Astrocyte of the spinal cord (primary cell): ENCODE results near the gene GTPBP6.

Experiments used
- DNase-seq: peaks from one replicate; pipeline ENCODE4 v3.0.0; 2011; ENCODE audit warnings: low read depth, low spot score
- H3K4me3 ChIP-seq: 2 replicates; pipeline ENCODE4 v1.5.1; 2011; ENCODE audit warnings: low read depth, mild to moderate bottlenecking, low read length, moderate library complexity
- in situ Hi-C: cut with HindIII; loops from 2 replicates; pipeline ENCODE4 v1.10.0; 2017; ENCODE audit warnings: low sequenced_read_pairs
- TF ChIP-seq, protein P1 (sequence below): IDR thresholded peaks from 2 replicates; pipeline ENCODE4 v1.5.1; 2012; ENCODE audit warnings: low read depth, mild to moderate bottlenecking, low read length, inconsistent platforms

The GTPBP6 gene

DNA sequence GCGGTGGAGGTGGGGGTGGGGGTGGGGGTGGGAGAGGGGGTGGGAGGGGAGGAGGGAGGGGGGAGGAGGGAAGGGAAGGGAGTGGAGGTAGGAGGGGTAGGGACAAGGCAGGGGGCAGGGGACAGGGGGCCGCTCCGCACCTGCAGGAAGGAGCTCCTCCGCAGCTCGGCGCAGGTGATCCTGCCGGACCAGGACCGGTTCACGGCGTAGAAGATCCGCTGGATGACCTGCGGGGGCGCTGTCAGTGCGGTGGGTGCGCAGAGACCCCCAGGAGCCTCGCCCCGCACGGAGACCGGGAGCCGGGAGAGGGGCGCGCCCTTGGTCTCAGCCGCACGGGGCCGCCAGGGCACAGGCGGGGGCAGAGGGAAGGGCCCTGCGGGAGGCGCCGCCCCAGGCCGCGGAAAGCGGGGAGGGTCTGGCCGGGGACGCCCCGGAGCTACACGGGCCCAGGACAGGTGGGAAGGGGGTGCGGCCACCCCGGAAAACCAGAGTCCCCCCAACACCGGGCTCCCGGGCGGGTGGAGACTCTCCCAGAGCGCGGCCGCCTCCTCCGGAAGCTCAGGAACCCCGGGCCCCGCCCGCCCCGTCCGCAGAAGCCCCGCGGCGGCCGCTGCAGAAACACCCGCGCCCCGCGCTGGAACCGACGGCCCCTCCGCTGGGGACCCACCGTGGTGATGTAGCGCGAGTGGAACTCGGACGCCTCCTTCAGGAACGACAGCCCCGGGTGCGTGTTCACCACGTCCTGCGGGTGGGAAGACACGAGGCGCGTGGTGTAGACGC lies 27.6 kb upstream of the GTPBP6 start:
- in situ Hi-C loops: no loop called here
- no peak for DNase-seq
- TF ChIP-seq, protein P1, sequence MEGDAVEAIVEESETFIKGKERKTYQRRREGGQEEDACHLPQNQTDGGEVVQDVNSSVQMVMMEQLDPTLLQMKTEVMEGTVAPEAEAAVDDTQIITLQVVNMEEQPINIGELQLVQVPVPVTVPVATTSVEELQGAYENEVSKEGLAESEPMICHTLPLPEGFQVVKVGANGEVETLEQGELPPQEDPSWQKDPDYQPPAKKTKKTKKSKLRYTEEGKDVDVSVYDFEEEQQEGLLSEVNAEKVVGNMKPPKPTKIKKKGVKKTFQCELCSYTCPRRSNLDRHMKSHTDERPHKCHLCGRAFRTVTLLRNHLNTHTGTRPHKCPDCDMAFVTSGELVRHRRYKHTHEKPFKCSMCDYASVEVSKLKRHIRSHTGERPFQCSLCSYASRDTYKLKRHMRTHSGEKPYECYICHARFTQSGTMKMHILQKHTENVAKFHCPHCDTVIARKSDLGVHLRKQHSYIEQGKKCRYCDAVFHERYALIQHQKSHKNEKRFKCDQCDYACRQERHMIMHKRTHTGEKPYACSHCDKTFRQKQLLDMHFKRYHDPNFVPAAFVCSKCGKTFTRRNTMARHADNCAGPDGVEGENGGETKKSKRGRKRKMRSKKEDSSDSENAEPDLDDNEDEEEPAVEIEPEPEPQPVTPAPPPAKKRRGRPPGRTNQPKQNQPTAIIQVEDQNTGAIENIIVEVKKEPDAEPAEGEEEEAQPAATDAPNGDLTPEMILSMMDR: no peak
- H3K4me3 ChIP-seq: no peak overlapping the region

GRCh38 chrX:345020-345925 lies 26.7 kb upstream of the GTPBP6 start:
- DNase-seq: no peak
- H3K4me3 ChIP-seq: no peak overlapping the region
- TF ChIP-seq, protein P1: no peak
- in situ Hi-C loops: no loop called here

GRCh38 chrX:344371-344901 lies 25.8 kb upstream of the GTPBP6 start:
- in situ Hi-C loops: no loop called here
- TF ChIP-seq, protein P1: no peak
- DNase-seq: no peak
- no peak overlapping the region for H3K4me3 ChIP-seq

DNA sequence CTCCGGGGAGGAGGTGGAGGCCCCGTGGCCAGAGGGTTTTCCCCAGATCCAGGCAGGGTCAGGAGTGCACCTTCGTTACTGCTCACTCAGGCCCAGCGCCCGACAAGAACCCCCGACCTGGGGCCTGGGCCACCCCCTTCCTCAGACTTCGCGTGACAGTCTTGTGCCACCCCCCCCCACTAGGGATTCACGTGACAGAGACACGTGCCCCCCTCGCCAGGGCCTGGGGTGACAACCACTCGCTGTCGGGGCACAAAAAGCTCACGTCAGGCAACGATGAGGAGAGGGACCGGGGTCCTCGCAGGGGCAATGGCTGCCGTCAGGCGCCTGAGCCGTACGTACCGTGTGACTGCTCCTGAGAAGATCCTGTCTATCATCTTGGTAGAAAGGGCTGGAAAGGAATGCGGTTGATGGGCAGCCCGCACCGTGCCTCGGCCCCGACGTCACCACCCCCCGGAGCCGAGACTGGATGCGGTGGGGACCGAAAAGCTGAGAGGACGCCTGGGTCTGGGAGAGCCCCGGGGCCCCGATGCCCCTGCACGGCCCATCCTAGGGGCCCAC lies 23.0 kb upstream of the GTPBP6 start:
- no peak for DNase-seq
- in situ Hi-C loops: no loop called here
- no peak overlapping the region for H3K4me3 ChIP-seq
- TF ChIP-seq, protein P1: no peak

- TF ChIP-seq, protein P1: no peak
- DNase-seq: no peak
- in situ Hi-C loops: no loop called here
- no peak overlapping the region for H3K4me3 ChIP-seq
Measured at GRCh38 chrX:340641-341423, 22.2 kb upstream of the GTPBP6 start.

DNA sequence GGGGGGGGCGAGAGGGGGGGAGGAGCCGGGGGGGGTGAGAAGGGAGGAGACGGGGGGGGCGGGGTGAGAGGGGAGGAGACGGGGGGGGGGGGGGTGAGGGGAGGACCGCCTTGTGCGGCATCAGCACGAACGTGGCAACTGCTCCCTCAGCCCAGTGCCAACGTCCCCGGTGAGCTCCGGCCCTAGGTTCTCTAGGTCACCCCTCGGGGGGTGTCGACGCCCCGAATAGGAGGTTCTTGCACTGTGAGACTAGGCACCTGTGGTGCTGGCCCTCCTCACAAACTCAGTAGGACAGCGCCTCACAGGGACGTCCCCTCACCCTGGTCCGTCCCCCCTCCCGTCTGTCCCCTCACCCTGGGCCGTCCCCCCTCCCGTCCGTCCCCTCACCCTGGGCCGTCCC lies 21.5 kb upstream of the GTPBP6 start:
- DNase-seq: no peak
- in situ Hi-C loops: no loop called here
- H3K4me3 ChIP-seq: no peak overlapping the region
- TF ChIP-seq, protein P1: no peak
